HUDEP-2 (cell line): ENCODE results near the gene PLA2G2D.

Experiments used
- DNase-seq, 76 experiments: peaks; one replicate each; lab custom pipeline; 2025; ENCODE audit not compliant: unreplicated experiment in 76 of 76; lab: John Stamatoyannopoulos, UW

Gene PLA2G2D, protein sequence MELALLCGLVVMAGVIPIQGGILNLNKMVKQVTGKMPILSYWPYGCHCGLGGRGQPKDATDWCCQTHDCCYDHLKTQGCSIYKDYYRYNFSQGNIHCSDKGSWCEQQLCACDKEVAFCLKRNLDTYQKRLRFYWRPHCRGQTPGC

DNA sequence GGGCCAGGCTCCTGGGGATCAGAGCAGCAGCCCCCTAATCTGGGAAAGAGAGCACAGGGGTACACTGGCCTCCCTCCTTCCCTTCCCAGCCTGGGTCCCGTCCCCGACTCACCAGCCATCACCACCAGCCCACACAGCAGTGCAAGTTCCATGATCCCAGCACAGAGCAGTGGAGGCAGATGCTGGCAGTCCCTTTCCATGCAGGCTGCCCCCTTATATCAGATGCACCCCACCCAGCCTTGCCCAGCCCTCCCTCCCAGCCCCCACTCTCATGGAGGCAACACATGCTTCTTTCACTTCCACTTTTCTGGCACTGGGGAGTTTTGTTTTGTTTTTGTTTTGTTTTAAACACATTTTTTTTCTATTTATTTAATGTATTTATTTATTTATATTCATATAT is at the start of gene PLA2G2D:
Gene PLA2G2D, minus strand, starts transcription at position 190 of the 400 bp plus-strand sequence. Its CDS starts 38 bp downstream, at position 152.
- DNase-seq, result no peak

DNA sequence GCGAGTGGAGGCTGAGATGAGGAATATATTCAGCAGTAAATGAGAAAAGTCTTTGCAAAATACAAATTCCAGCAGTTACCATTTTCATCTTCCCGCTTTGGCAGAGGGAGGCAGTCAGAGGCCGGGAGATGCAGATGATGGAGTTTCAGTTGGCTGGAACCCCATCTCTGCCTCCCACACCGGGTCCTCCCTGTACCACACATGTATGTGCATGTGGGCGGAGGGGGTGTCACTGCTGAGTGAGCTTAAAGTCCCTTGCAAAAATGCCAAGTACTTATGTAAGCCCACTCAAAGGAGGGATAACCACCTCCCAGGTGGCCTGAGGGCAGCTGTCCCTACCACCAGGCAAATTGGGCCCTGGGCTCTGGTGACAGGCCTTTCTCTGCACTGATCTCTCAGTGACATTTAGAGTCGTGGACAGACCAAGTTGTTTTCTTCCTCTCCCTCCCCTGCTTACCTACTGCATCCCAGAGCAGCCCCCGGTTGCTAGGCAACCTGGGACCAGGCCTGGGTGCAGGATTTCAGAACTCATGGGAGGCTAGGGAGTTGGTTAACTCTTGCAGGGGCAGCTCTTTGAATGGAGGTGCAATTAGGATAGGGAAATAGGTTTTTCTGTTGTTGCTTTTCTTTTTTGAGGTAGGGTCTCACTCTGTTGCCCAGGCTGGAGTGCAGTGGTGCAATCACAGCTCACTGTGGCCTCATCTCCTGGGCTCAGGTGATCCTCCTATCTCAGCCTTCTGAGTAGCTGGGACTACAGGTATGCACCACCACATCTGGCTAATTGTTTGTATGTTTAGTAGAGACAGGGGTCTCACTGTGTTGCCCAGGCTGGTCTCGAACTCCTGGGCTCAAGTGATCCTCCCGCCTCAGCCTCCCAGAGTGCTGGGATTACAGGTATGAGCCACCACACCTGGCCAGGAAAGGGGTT is 49.5 kb upstream of the PLA2G2D start:
- peak in 18 of 76 experiments; percentile 4 to 50 (median 16) for DNase-seq

DNA sequence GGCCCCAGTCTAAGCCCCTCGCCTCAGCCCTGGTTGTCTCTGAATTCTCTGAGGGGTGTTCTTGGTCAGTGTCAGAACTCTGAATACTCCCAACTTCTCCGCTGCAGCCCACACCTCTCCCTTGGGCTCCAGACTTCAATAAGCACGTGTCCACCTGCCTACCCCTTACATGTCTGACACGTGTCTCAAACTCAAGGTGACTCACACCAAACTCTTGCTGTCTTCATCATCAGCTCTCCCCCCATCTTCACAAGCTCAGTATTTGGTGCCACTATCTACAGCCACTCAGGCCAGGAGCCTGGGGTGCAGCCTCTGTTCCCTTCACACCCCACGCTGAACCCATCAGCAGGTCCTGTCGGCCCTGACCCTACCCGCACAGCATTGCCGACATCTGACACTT is 47.8 kb upstream of the PLA2G2D start:
- DNase-seq, result no peak

DNA sequence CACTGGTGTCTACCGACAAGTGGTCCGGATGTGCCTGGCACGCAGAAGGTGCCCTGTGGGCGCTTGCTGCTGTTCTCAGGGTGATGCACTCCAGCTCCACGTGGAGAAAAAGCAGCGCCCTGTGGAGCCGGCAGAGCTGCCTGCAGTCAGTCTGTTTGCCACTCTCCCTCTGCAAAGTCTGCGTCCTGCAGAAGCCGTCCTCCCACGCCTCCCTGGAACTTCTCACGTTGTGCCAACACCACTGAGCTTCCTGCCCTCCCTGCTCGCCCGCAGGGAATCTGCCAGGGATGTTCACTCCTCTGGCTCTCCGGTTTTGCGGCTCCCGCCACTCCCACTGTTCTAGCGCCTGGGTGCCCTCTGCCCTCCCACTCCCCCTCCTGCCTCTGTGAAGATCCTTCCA is 46.7 kb upstream of the PLA2G2D start:
- no peak for DNase-seq

DNA sequence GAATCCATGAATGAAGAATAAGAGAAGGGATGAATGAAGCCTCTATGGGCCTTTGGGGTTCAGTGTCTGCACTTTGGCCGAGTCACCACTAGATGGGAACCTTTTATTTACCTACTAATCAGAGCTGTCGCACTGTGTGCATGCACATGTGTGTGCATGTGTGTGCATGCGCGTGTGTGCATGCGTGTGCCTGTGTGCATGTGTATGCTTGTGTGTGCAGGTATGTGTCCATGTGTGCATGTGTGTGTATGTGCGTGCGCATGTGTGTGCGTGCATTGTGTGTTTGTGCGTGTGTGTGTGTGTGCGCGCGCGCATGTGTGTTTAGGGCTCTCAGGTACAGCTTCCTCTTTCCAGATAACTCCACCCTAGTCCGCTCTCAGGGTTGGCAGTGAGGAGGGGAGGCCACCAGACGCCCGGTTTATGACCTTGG is 46.2 kb upstream of the PLA2G2D start:
- DNase-seq, result peak in 45 of 76 experiments; percentile 3 to 60 (median 23)

DNA sequence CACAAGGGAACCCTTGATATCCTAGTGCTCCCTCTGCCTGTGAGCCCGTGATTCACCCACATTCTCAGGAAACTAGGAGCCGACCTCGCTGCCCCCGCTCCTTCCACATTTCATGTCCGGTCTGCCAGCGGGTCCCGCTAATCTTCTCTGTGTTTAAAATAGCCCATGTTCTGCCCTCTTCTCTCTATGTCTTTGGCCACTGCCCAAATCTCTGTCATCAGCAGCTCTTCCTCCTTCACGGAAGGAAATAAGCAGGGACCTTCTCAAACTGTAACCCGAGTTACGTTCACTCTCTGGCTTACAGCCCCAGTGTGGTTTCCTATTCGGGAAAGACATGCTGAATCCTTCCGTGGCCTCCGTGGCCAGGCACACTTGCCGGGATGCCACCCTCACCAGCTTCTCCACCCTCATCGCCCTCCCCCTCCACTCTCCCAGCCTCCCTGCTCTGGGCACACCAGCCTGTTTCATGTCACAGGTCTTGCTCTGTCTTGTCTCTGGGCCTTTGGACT is 45.4 kb upstream of the PLA2G2D start:
- no peak for DNase-seq

DNA sequence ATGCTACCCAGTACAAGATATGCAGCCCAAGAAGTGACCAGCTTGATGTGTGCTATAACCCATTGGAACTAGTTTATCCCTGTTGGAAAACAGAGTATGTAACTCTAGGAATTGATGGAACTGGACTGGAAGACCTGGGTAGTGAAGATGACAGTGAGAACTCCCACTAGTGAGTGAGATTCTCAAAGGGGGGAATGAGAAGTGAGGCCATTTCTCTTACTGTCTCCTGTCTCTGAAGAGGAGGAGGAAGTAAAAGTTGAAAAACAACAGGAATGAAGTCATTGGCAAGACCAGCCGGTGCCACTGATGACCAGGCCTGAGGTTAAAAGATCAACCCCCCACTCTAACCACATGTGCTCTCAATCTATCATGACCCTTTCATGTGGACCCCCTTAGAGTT is 40.7 kb upstream of the PLA2G2D start:
- peak in 1 of 76 experiments; percentile 24 for DNase-seq

DNA sequence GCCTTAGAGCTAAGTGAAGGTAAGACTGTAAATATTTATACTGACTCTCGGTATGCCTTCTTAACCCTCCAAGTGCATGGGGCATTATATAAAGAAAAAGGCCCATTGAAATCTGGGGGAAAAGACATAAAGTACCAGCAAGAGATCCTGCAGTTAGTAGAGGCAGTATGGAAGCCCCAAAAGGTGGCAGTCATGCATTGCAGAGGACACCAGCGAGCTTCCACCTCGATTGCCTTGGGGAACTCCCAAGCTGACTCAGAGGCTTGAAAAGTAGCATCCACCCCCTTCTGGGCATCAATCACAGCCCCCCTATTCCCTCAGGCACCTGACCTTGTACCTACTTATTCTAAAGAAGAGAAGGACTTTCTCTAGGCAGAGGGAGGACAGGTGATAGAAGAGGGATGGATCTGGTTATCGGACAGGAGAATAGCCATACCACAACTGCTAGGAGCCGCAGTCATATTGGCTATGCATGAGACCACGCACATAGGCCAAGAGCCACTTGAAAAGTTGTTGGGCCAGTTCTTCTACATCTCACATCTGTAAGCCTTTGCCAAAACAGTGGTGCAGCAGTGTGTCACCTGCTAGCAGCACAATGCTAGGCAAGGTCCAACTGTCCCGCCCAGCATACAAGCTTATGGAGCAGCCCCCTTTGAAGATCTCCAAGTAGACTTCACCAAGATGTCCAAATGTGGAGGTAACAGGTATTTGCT is 39.2 kb upstream of the PLA2G2D start:
- DNase-seq, result no peak

DNA sequence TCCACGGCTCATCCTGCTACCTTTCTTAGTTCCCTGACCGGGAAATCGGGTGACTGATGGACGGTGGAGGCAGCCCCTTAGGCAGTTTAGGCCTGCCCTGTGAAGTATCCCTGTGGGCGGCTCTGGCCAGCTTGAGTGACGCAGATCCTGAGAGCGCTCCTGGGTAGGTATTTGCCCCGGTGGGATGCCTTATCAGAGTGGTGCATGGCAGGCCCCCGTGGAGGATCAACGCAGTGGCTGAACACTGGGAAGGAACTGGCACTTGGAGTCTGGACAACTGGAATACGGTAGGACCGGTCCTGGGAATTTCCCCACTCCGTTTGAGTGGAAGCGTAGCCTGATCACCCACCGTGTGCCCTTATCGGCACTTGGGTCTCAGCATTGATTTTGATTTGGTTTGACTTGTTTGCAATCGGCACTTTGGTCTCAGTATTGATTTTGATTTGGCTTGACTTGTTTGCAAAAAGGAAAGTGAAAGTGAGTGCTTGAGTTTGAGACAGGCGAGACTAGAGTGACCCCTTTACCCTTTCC is 35.0 kb upstream of the PLA2G2D start:
- DNase-seq, result no peak

DNA sequence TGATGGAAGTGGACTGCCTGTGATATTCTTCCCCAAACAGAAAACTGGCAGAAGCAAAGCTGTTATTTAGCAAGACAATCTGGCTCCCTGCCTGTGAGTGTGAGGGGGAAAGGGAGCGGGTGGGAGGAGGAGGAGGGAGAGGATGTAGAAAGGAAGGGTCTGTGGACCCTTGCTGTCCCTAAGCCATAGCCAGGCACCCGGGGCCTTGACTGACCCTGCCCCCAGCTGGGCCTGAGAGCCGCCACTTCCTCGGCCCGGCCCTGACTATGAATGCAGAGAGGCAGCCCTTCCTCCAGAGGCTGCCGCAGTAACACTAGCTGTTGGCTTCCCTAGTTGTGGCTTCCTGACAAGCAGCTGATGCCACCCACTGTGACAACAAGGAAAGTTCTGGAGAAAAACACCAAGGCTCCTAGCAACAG is 33.7 kb upstream of the PLA2G2D start:
- DNase-seq, result no peak

DNA sequence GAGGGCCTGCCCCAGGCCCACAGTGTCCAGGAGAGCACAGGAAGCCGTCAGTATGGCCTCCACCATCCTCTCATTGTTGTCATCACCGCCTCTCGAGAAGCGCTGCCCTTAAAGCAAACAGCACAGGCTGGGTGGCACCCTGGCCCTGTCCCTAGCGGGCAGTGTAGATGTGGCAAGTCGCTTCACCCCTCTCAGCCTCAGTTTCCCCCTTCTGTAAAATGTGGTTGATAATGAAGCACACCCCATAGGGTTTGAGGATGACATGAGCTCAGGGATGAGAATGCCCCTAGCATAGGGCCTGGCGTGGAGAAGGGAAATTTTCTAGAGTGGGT is 33.2 kb upstream of the PLA2G2D start:
- no peak for DNase-seq

DNA sequence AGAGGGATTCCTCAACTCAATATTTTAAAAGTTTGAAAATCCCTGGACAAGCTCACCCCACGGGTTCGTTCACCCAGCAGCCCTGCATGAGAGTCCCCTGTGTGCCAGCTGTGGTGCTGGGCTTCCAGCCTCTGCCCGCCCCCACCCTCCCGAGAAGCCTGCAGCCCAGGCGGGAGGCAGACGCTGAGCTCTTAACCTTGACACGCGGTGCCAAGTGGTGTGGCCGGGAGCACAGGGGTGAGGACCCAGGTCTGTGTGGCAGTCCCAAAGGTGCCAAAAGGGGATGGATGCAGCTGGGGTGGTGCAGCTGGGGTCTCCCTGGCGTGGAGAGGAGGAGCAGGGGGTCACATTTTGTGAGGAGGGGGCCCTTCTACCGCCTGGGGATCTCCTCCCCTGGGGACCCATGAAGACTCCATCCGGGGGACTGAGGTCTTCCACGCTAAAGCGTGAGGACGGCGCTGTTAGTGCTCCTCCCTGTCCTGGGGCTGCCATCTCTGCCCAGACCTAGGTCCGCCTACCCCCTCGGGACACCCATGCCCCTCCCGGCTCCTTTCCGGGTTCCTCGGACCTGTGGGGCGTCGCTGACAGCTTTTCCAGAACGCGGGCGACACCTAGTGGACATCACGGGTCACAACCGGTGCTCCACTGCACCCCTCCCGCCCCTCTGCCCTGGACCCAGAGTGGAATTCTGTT is 32.7 kb upstream of the PLA2G2D start:
- peak in 64 of 76 experiments; percentile 9 to 73 (median 50) for DNase-seq

DNA sequence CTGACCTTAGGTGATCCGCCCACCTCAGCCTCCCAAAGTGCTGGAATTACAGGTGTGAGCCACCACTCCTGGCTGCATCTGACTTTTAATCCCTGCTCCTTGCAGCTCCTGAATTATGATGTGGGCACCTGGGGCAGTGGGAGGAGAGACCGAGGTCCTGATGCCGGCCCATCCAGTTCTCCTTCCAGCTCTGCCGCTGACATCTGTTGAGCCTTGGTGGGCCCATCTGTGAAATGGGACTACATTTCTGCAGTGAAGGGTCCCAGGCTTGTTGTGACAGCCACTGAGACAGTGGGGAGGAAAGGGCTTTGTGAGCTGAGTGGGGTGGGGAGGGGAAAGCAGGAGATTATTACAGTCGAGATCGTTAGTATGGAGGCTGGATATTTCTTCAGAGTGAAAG is 31.6 kb upstream of the PLA2G2D start:
- DNase-seq, result no peak

DNA sequence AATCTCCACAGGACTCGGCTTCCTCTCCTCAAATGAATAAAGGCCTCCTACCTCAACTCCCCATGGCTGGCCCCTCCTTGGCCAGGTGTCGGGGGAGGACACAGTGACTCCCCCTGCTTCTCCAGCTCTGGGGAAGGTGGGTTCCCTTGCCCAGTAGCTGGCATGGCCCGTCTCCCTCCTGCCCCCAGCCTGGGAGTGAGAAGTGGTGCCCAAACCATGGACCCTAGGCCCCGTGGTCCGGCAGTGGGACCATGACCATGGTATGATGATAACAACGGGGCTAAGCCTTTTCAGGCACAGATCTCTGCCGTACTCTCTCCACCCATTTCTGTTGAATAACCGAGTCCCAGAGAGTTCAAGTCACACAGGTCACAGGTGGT is 31.0 kb upstream of the PLA2G2D start:
- DNase-seq, result no peak

DNA sequence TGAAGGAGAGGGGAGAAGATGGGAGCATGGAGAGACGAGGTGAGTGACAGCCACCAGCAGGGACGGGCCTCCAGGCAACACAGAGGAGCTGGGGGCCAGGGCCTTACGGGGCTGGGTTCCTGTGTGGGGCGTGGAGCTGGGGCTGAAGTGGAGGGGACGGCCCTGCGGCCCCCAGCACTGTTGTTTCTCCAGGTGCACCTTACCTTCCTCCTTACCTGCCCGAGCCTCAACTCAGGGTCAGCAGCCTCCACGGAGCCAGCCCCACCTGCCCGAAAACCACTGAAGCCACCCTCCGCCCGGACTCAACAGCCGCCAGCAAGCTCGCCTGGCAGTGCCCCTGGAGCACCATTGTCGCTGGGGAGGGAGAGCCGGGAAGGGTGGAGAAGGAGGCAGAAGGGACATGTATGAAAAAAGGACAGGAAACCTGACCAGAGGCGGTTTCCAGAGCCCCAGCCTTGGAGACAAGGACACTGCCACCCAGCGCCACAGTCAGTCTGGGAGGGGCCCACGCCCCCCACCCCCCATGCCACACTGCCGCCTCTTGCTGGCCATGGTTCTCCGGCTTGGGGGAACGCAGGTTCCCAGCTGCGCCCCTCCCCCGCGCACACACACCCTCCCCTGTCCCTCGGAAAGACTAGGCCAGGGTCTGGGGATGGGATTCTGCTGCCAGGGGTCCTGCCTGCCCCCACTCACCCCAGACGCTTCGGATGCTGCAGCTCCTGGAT is 30.4 kb upstream of the PLA2G2D start:
- DNase-seq, result no peak

DNA sequence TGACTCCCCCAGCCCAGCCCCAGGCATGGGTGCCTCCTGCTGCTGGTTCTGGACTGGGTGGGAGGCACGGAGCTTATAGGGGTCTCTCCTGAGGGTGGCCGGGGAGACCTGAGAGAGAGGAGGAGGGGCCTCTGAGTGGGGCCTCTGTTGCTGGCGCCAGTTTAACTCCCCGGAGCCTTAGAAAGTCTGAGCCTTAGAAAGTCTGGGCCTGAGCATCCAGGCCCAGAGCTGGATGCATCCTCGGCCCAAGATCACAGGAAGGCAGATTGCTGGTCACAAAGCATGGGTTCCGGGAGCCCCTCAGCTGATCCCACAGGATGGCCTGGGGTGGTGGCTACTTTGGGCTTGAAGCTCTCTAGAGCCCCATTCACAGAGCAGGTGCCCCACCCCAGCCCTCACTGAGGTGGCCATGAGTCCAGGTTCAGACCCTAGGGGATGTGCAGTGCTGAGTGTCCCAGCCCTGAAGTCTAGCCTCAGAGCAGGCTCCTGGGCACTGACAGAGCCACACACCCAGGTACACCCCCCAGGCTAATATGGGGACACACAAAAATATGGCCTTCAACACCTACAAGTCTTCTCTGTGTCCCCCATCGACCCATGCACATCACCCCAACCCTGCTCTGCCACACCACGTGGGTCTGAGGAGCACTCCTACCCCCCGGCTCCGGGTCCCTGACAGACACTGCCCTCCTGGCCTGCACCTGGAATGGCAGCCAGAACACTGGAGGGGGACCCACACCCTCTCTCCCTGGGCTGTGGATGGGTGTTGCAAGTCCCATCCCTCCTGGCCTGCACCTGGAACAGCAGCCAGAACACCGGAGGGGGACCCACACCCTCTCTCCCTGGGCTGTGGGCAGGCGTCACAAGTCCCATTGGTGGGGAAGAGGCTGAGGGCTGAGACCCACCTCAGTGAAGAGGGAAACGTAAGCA is 29.5 kb upstream of the PLA2G2D start:
- no peak for DNase-seq

DNA sequence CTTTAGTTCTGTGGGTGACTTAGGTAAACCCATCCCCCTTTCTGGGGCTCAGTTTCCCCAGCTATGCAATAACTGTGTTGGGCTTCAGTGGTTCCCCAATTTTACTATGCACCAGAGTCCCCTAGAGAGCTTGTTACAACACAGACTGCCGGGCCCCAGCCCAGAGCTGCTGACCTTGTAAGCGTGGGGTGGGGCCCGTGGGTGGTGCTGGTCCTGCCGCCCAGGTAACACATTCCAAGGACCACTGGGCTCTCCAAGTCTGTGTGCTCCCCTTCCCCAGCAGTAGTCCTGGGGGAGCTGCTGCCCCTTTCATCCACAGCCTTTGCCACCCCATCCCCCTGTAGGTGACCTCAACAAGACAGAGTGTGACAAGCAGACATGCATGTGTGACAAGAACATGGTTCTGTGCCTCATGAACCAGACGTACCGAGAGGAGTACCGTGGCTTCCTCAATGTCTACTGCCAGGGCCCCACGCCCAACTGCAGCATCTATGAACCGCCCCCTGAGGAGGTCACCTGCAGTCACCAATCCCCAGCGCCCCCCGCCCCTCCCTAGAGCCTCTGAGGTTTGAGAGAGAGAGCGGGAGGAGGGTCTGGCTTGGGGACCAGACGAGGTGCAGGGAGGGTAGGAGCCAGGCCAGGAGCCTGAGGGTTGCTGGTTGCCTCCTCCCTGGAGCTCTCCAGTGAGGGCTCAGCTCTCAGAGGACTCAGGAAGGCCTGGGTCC is 28.7 kb upstream of the PLA2G2D start:
- DNase-seq, result no peak
